GM13977 (cell line): ENCODE results near the gene ZDHHC20.

Experiments used
- DNase-seq: peaks from one replicate; pipeline ENCODE4 v3.0.0; 2012; ENCODE audit warnings: low spot score
- in situ Hi-C: fragments of 300-500 bp; cut with MboI; formaldehyde crosslinking; loops from one replicate; pipeline ENCODE4 v1.12.0; 2022; ENCODE audit warnings: low sequenced_read_pairs, low pct_unique_long_range_greater_than_20kb, mixed read lengths, inconsistent platforms; ENCODE audit not compliant: unreplicated experiment
- TF ChIP-seq, protein P1 (sequence below): IDR thresholded peaks from 2 replicates; pipeline ENCODE4 v1.5.1; 2012; ENCODE audit warnings: mild to moderate bottlenecking, control low read depth; ENCODE audit not compliant: insufficient read depth; ENCODE audit errors: extremely low read depth, missing control alignments

ZDHHC20 gene

DNA sequence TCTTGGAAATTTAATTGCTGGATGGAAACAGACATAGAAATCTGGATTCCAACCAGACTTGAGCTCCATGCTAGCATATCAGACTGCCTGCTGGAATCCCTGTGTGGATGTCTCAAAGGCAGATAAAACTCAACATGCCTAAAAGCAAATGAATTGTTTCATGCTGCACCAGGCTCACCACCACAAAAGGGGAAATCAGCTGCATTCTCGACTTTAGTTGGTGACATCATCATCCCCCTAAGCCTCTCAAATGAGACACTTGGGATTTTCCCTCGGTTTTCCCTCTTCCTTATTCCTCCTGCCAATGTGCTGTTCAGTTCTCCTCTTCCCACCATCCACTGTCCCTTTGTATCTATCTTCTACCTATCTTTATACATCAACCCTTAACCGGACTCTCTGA is 134.3 kb downstream of the ZDHHC20 start:
- TF ChIP-seq, protein P1, sequence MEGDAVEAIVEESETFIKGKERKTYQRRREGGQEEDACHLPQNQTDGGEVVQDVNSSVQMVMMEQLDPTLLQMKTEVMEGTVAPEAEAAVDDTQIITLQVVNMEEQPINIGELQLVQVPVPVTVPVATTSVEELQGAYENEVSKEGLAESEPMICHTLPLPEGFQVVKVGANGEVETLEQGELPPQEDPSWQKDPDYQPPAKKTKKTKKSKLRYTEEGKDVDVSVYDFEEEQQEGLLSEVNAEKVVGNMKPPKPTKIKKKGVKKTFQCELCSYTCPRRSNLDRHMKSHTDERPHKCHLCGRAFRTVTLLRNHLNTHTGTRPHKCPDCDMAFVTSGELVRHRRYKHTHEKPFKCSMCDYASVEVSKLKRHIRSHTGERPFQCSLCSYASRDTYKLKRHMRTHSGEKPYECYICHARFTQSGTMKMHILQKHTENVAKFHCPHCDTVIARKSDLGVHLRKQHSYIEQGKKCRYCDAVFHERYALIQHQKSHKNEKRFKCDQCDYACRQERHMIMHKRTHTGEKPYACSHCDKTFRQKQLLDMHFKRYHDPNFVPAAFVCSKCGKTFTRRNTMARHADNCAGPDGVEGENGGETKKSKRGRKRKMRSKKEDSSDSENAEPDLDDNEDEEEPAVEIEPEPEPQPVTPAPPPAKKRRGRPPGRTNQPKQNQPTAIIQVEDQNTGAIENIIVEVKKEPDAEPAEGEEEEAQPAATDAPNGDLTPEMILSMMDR, result no peak
- peak; percentile 60 for DNase-seq
- in situ Hi-C loops, result no loop called here

DNA sequence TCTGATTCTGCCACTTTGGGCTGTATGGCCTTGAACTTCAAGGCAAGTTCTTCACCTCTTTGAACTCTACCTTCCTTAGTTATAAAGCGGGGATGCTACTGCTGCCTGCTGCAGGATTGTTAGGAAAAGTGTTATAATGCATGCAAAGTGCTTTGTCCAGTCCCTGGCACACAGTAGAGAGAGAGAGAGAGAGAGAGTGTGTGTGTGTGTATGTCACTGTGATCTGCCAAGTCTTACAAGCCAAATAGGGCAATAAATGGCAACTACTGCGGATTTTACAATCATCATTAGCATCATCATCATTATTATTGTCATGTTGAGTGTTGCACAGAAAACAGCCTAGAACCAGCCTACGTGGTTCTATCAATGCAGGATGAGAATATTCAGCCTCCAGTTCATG is 136.1 kb downstream of the ZDHHC20 start:
- no peak for DNase-seq
- in situ Hi-C loops, result no loop called here
- TF ChIP-seq, protein P1, result no peak
